ENCODE results near the gene SPRYD7.

The SPRYD7 gene

DNA sequence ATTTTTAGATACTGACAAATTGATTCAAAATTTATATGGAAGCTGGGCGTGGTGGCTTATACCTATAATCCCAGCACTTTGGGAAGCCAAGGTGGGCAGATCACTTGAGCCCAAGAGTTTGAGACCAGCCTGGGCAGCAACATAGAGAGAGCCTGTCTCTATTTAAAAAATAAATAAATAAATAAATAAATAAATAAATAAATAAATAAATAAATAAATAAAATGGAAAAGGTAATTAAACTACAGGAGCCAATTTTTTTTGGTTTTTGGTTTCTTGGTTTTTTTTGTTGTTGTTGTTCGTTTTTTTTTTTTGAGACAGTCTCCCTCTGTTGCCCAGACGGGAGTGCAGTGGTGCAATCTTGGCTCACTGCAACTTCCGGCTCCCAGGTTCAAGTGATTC is 31.3 kb upstream of the SPRYD7 start:
- Histone ChIP-seq H3K9me3 (ENCODE audit: control insufficient read depth, insufficient read depth, low read depth, low read length) (no peaks in the 10 kb centered on the region), H3K27ac (ENCODE audit: extremely low read depth, low read depth, low read length) (no peak overlapping the region), H3K36me3 (ENCODE audit: control insufficient read depth in 2 of 2, insufficient read depth in 1 of 2, low read length in 2 of 2) (no peaks in the 10 kb centered on the region), H3K4me1 (ENCODE audit: control insufficient read depth, insufficient read depth, low read length) (no peaks in the 10 kb centered on the region), H3K4me3 (ENCODE audit: low read depth, low read length) (no peak overlapping the region)
- ChIA-PET POLR2A (no interaction called here), CTCF (interaction anchor here (1.2 kb wide), 1 partner anchor 9 kb away, joined by 8 read pairs; no protein-coding TSS in a partner anchor)
- no peak for TF ChIP-seq ZNF214 (tag by site-specific recombination; IDR thresholded peaks at IDR 0.05; ENCODE audit: borderline replicate concordance)
- no peak for TF ChIP-seq KLF9 (tag by site-specific recombination; IDR thresholded peaks at IDR 0.05; ENCODE audit: low read depth)
- no peak for TF ChIP-seq ZFP69B (tag by site-specific recombination; IDR thresholded peaks at IDR 0.05)
- no peak for TF ChIP-seq ZNF223 (tag by site-specific recombination; IDR thresholded peaks at IDR 0.05)
- TF ChIP-seq ZNF202 (tag by site-specific recombination; IDR thresholded peaks at IDR 0.05; ENCODE audit: borderline replicate concordance): 0 out of 2 replicates have a peak, but pooled peaks have one; percentile 61
- 0 out of 2 replicates have a peak, but pooled peaks have one; percentile 53 for TF ChIP-seq ZNF664 (tag by site-specific recombination; IDR thresholded peaks at IDR 0.05)
- TF ChIP-seq ZNF121 (tag by site-specific recombination; IDR thresholded peaks at IDR 0.05): no peak
- TF ChIP-seq ZNF23 (tag by site-specific recombination; IDR thresholded peaks at IDR 0.05; ENCODE audit: borderline replicate concordance): no peak
- TF ChIP-seq ZNF24 (tag by site-specific recombination; IDR thresholded peaks at IDR 0.05): no peak
- no peak for TF ChIP-seq ZNF561 (tag by site-specific recombination; IDR thresholded peaks at IDR 0.05; ENCODE audit: borderline replicate concordance)
- TF ChIP-seq ZNF791 (tag by site-specific recombination; IDR thresholded peaks at IDR 0.05): no peak
- TF ChIP-seq PRDM1 (tag by site-specific recombination; IDR thresholded peaks at IDR 0.05): no peak
- no peak for TF ChIP-seq ZNF530 (tag by site-specific recombination; IDR thresholded peaks at IDR 0.05; ENCODE audit: low read depth)
- 0 out of 2 replicates have a peak, but pooled peaks have one; percentile 74 for TF ChIP-seq ZNF558 (tag by site-specific recombination; IDR thresholded peaks at IDR 0.05)
- no peak for TF ChIP-seq GLI4 (tag by site-specific recombination; IDR thresholded peaks at IDR 0.05)
- TF ChIP-seq ZNF184 (tag by site-specific recombination; IDR thresholded peaks at IDR 0.05): no peak
- TF ChIP-seq ZNF341 (tag by site-specific recombination; IDR thresholded peaks at IDR 0.05; ENCODE audit: low read depth): peak; percentile 25; the same call in 1 of the 2 replicates
- TF ChIP-seq, protein P1, sequence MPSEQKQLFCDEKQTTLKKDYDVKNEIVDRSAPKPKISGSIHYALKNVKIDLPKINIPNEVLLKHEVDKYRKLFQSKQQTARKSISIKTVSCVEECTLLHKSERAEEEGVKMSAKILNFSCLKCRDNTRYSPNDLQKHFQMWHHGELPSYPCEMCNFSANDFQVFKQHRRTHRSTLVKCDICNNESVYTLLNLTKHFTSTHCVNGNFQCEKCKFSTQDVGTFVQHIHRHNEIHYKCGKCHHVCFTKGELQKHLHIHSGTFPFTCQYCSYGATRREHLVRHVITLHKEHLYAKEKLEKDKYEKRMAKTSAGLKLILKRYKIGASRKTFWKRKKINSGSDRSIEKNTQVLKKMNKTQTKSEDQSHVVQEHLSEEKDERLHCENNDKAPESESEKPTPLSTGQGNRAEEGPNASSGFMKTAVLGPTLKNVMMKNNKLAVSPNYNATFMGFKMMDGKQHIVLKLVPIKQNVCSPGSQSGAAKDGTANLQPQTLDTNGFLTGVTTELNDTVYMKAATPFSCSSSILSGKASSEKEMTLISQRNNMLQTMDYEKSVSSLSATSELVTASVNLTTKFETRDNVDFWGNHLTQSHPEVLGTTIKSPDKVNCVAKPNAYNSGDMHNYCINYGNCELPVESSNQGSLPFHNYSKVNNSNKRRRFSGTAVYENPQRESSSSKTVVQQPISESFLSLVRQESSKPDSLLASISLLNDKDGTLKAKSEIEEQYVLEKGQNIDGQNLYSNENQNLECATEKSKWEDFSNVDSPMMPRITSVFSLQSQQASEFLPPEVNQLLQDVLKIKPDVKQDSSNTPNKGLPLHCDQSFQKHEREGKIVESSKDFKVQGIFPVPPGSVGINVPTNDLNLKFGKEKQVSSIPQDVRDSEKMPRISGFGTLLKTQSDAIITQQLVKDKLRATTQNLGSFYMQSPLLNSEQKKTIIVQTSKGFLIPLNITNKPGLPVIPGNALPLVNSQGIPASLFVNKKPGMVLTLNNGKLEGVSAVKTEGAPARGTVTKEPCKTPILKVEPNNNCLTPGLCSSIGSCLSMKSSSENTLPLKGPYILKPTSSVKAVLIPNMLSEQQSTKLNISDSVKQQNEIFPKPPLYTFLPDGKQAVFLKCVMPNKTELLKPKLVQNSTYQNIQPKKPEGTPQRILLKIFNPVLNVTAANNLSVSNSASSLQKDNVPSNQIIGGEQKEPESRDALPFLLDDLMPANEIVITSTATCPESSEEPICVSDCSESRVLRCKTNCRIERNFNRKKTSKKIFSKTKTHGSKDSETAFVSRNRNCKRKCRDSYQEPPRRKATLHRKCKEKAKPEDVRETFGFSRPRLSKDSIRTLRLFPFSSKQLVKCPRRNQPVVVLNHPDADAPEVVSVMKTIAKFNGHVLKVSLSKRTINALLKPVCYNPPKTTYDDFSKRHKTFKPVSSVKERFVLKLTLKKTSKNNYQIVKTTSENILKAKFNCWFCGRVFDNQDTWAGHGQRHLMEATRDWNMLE (tag by site-specific recombination; conservative IDR thresholded peaks at IDR 0.05; ENCODE audit: low read depth): peak; percentile 94
- no peak for TF ChIP-seq ZNF596 (tag by site-specific recombination; IDR thresholded peaks at IDR 0.05)
- peak; percentile 59 for TF ChIP-seq ZNF629 (tag by site-specific recombination; IDR thresholded peaks at IDR 0.05)
- no peak for TF ChIP-seq ZNF138 (tag by site-specific recombination; IDR thresholded peaks at IDR 0.05; ENCODE audit: borderline replicate concordance)
- peak; percentile 96 for TF ChIP-seq ZNF394 (tag by site-specific recombination; IDR thresholded peaks at IDR 0.05; ENCODE audit: borderline replicate concordance)
- no peak for TF ChIP-seq MEIS1 (CRISPR knock-in tag; IDR thresholded peaks at IDR 0.05; ENCODE audit: borderline replicate concordance)
- peak; percentile 78 for TF ChIP-seq ZNF510 (tag by site-specific recombination; IDR thresholded peaks at IDR 0.05; ENCODE audit: insufficient replicate concordance)
- TF ChIP-seq ZNF302 (tag by site-specific recombination; IDR thresholded peaks at IDR 0.05; ENCODE audit: low read depth): no peak
- no peak for TF ChIP-seq ZNF785 (tag by site-specific recombination; IDR thresholded peaks at IDR 0.05)
- TF ChIP-seq, protein P2, sequence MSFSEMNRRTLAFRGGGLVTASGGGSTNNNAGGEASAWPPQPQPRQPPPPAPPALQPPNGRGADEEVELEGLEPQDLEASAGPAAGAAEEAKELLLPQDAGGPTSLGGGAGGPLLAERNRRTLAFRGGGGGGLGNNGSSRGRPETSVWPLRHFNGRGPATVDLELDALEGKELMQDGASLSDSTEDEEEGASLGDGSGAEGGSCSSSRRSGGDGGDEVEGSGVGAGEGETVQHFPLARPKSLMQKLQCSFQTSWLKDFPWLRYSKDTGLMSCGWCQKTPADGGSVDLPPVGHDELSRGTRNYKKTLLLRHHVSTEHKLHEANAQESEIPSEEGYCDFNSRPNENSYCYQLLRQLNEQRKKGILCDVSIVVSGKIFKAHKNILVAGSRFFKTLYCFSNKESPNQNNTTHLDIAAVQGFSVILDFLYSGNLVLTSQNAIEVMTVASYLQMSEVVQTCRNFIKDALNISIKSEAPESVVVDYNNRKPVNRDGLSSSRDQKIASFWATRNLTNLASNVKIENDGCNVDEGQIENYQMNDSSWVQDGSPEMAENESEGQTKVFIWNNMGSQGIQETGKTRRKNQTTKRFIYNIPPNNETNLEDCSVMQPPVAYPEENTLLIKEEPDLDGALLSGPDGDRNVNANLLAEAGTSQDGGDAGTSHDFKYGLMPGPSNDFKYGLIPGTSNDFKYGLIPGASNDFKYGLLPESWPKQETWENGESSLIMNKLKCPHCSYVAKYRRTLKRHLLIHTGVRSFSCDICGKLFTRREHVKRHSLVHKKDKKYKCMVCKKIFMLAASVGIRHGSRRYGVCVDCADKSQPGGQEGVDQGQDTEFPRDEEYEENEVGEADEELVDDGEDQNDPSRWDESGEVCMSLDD (tag by site-specific recombination; IDR thresholded peaks at IDR 0.05): no peak
- TF ChIP-seq, protein P3, sequence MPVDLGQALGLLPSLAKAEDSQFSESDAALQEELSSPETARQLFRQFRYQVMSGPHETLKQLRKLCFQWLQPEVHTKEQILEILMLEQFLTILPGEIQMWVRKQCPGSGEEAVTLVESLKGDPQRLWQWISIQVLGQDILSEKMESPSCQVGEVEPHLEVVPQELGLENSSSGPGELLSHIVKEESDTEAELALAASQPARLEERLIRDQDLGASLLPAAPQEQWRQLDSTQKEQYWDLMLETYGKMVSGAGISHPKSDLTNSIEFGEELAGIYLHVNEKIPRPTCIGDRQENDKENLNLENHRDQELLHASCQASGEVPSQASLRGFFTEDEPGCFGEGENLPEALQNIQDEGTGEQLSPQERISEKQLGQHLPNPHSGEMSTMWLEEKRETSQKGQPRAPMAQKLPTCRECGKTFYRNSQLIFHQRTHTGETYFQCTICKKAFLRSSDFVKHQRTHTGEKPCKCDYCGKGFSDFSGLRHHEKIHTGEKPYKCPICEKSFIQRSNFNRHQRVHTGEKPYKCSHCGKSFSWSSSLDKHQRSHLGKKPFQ (tag by site-specific recombination; IDR thresholded peaks at IDR 0.05): no peak
- TF ChIP-seq ZNF548 (tag by site-specific recombination; IDR thresholded peaks at IDR 0.05): no peak
- TF ChIP-seq ZNF626 (tag by site-specific recombination; IDR thresholded peaks at IDR 0.05): no peak
- no peak for TF ChIP-seq IKZF3 (tag by site-specific recombination; IDR thresholded peaks at IDR 0.05)
